Measurements from ENCODE around the gene CGREF1.
A peak's percentile ranks its signal among the peaks of the same experiment; 100 is the strongest.

CGREF1 gene

DNA sequence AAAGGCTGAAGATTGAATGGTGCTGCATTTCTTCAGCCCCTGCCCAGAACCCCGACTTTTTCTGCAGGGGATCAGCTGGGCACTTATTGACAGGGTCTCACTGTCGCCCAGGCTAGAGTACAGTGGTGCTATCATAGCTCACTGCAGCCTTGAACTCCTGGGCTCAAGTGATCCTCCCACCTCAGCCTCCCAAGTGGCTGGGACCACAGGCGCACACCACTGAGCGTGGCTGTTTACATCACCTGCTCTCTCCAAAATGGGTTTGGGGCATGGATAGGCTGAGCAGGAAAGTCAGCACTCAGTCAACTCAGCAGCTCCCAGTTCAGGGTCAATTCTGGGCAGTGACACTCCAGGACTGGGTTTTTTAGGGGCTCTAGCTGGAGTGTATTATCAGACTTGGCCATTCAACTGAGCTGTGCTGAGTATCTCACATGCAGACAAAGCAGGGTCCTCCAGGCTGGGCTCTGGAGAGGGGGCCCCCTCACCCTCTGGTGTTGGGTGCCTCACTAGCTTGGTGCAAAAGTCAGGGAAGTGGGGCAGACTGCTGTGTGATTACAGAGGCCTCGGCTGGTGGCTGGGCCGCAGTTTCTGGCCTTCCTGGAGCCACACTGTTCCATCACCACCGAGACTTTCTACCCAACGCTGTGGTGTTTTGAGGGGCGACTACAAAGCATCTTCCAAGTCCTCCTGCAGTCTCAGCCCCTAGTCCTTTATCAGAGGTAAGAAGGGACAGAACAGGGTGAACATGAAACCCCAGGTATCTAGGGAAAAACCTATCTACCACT is 9.1 kb upstream of the CGREF1 start:
- Histone ChIP-seq H3K9me3 (no peaks in the 10 kb centered on the region), H3K4me1 (no peaks in the 10 kb centered on the region; the same call in 1 of the 2 replicates), H3K4me3 (ENCODE audit: low read depth, low read length) (no peak overlapping the region), H3K27me3 (no peaks in the 10 kb centered on the region), H3K36me3 (peaks cover 24% of the 10 kb centered on the region)
- TF ChIP-seq, protein P1, sequence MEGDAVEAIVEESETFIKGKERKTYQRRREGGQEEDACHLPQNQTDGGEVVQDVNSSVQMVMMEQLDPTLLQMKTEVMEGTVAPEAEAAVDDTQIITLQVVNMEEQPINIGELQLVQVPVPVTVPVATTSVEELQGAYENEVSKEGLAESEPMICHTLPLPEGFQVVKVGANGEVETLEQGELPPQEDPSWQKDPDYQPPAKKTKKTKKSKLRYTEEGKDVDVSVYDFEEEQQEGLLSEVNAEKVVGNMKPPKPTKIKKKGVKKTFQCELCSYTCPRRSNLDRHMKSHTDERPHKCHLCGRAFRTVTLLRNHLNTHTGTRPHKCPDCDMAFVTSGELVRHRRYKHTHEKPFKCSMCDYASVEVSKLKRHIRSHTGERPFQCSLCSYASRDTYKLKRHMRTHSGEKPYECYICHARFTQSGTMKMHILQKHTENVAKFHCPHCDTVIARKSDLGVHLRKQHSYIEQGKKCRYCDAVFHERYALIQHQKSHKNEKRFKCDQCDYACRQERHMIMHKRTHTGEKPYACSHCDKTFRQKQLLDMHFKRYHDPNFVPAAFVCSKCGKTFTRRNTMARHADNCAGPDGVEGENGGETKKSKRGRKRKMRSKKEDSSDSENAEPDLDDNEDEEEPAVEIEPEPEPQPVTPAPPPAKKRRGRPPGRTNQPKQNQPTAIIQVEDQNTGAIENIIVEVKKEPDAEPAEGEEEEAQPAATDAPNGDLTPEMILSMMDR (IDR thresholded peaks at IDR 0.05; ENCODE audit: low read depth, low read length): no peak
- no peak for DNase-seq

DNA sequence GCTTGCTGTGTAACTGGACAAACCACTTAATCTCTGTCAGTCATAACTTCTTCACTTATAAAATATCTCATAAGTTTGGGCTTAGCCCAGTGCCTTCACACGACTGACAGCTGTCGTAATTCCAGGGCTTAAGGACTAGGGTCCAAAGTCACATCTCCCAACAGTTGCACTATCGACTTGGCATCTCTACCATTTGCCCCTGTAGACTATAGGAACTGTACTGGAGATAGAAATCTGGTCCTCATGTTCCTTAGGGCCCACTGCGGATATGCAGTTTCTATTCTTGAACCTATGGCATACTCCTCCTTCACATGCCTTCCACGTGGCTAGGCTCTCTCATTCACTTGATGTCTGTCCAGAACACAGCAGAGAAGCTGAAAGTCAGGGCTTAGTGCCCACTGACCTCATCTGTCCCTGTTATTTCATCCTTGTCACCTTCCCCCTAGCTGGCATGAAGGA is 7.4 kb upstream of the CGREF1 start:
- no peaks in the 10 kb centered on the region for H3K9me3 ChIP-seq
- no peak overlapping the region for H3K4me3 ChIP-seq (ENCODE audit: low read depth, low read length)
- peaks cover 9% of the 10 kb centered on the region for H3K36me3 ChIP-seq
- DNase-seq: no peak
- H3K27me3 ChIP-seq: no peaks in the 10 kb centered on the region
- H3K4me1 ChIP-seq: no peaks in the 10 kb centered on the region; the same call in 1 of the 2 replicates
- TF ChIP-seq, protein P1 (IDR thresholded peaks at IDR 0.05; ENCODE audit: low read depth, low read length): no peak

DNA sequence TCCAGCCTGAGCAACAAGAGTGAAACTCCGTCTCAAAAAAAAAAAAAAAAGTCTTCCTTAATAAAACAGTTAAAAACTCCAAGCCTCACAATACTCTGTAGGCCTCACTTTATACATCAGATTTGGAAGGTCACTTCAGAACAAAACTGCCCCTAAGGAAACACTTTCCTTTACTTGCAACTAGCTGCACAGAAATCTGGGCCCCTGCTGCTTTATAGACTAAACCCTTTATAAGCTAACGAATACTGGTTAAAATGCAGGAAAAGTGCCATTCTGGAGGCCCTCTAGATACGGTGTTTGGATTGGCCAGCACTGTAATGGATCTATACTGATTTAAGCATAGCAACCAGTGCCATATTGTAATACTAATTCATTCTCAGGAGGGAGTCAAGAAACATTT is 6.2 kb upstream of the CGREF1 start:
- H3K36me3 ChIP-seq: no peaks in the 10 kb centered on the region
- no peaks in the 10 kb centered on the region for H3K9me3 ChIP-seq
- H3K4me3 ChIP-seq (ENCODE audit: low read depth, low read length): no peak overlapping the region
- no peaks in the 10 kb centered on the region for H3K27me3 ChIP-seq
- no peak for DNase-seq
- no peaks in the 10 kb centered on the region; the same call in 1 of the 2 replicates for H3K4me1 ChIP-seq
- TF ChIP-seq, protein P1 (IDR thresholded peaks at IDR 0.05; ENCODE audit: low read depth, low read length): no peak

DNA sequence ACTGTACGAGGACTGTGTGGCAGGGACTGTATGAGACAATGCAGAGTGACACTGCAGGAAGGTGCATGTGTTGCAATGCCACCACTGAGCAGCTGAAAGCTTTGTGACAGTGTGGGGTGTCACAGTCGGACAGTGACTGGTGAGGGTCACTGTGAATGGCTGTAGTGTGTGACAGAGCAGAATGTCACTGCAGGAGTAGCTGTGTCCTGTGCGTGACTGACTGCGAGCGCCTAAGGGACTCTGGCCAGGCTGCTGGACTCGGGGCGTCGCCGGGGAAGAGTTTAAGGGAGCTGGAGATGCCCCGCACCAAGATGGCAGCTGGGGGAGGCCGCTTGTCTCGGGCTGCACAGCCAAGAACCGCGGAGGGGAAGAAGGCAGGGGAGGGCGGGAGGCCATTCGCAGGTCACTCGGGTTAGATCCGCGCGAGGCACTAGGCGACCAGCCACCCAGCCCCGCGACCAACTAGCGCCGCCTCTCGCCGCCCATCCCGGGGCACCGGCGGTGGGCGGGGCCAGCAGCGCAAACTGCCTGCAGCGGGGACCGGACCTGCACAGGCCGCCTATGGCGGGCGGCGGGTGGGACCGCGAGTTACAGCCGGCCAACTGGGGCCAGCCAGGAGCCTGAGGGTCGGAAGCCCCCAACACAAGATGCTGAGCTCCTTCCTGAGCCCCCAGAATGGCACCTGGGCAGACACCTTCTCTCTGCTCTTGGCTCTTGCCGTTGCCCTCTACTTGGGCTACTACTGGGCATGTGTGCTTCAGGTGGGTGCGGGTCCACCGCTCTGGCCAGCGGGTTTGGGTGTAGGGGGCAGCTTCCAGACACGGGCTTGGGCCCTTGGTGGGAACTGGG is 4.6 kb upstream of the CGREF1 start, which contains the start of gene ABHD1:
ABHD1 (plus strand) TSS at position 514 of the 849 bp plus-strand sequence; CDS start at position 648, 134 bp downstream.
- Histone ChIP-seq H3K9me3 (no peaks in the 10 kb centered on the region), H3K36me3 (no peaks in the 10 kb centered on the region), H3K4me1 (no peaks in the 10 kb centered on the region; the same call in 1 of the 2 replicates), H3K4me3 (ENCODE audit: low read depth, low read length) (peak within 1 kb of the TSS; percentile 65), H3K27me3 (no peaks in the 10 kb centered on the region)
- peak; percentile 77 for DNase-seq
- TF ChIP-seq, protein P1 (IDR thresholded peaks at IDR 0.05; ENCODE audit: low read depth, low read length): no peak

DNA sequence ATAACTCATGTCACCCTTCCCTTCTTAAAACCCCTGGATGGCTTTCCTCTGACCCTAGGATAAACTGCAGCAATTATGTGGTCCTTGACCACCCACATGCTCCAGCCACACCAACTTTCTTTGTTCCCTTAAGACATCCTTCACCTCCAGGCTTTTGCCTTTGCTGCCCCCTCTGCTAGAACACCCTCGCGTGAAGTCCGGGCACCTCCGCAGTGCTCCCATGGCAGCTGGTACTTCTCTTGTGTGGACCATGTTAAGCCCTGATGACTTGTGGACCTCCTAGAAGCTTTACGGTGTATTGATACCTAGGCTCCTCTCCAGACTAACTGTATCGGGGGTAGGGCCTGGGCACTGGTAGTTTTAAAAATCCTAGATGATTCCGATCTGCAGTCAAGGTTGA is 3.9 kb upstream of the CGREF1 start:
- H3K9me3 ChIP-seq: no peaks in the 10 kb centered on the region
- H3K36me3 ChIP-seq: no peaks in the 10 kb centered on the region
- H3K27me3 ChIP-seq: no peaks in the 10 kb centered on the region
- TF ChIP-seq, protein P1 (IDR thresholded peaks at IDR 0.05; ENCODE audit: low read depth, low read length): no peak
- DNase-seq: no peak
- H3K4me1 ChIP-seq: no peaks in the 10 kb centered on the region; the same call in 1 of the 2 replicates
- H3K4me3 ChIP-seq (ENCODE audit: low read depth, low read length): peak overlapping the region; percentile 65; the same call in 1 of the 2 replicates
